COLO829 (cell line): ENCODE results near the gene PUDP.
A peak's percentile ranks its signal among the peaks of the same experiment; 100 is the strongest.
"Not testable (repeated sequence)": the region's sequence is repeated elsewhere in the genome, so short reads cannot be mapped to it uniquely, and the experiment has no call there.

Source experiments
- DNase-seq: peaks from one replicate; pipeline ENCODE4 v3.0.0; 2012; ENCODE audit warnings: low spot score

The PUDP gene

GRCh38 chrX:7147978-7148854, at the start of gene PUDP:
TSS of gene PUDP (minus strand) at chrX:7148153. CDS start at chrX:7148113, 40 bp downstream.
- DNase-seq = peak; percentile 86

GRCh38 chrX:7194606-7195005, 46.7 kb upstream of the PUDP start:
- DNase-seq = no peak

- DNase-seq = no peak
These were observed 44.9 kb upstream of the PUDP start for GRCh38 chrX:7192871-7193270.

GRCh38 chrX:7191681-7192110, 43.7 kb upstream of the PUDP start:
- DNase-seq = no peak

- no peak for DNase-seq
These were observed 42.2 kb upstream of the PUDP start for GRCh38 chrX:7190157-7190556.

GRCh38 chrX:7188672-7189071, 40.7 kb upstream of the PUDP start:
- DNase-seq = no peak

- DNase-seq = no peak
These were observed 36.9 kb upstream of the PUDP start for GRCh38 chrX:7184816-7185215.

- DNase-seq = no peak
These were observed 31.5 kb upstream of the PUDP start for GRCh38 chrX:7179446-7179845.

GRCh38 chrX:7178859-7179258, 30.9 kb upstream of the PUDP start:
- not testable (repeated sequence) for DNase-seq

GRCh38 chrX:7170898-7171297, 22.9 kb upstream of the PUDP start:
- DNase-seq = peak; percentile 54

GRCh38 chrX:7169627-7170026, 21.7 kb upstream of the PUDP start:
- DNase-seq = no peak

GRCh38 chrX:7168371-7168770, 20.4 kb upstream of the PUDP start:
- no peak for DNase-seq

- no peak for DNase-seq
These were observed 16.2 kb upstream of the PUDP start for GRCh38 chrX:7164174-7164573.

- DNase-seq = no peak
These were observed 15.3 kb upstream of the PUDP start for GRCh38 chrX:7163146-7163677.

- no peak for DNase-seq
These were observed 11.4 kb upstream of the PUDP start for GRCh38 chrX:7159149-7159861.

GRCh38 chrX:7158468-7158990, 10.6 kb upstream of the PUDP start:
- DNase-seq = peak; percentile 1

- DNase-seq = no peak
These were observed 8.9 kb upstream of the PUDP start for GRCh38 chrX:7156879-7157278.

- DNase-seq = no peak
These were observed 7.2 kb upstream of the PUDP start for GRCh38 chrX:7155163-7155562.

GRCh38 chrX:7154041-7154597, 6.2 kb upstream of the PUDP start:
- DNase-seq = no peak

GRCh38 chrX:7153231-7153630, 5.3 kb upstream of the PUDP start:
- DNase-seq = no peak

- DNase-seq = no peak
These were observed 1.5 kb upstream of the PUDP start for GRCh38 chrX:7149411-7149810.

GRCh38 chrX:7147413-7147977, 458 bp downstream of the PUDP start, which contains the start of gene STS:
TSS of gene STS (plus strand) at chrX:7147712. CDS start at chrX:7253200, 105,488 bp downstream.
- DNase-seq = peak; percentile 2
